Activated B cell treated with CpG ODN at 0.5 μM for 24 hours (primary cell): ENCODE measurements around the gene IARS2. TPM values are rescaled to one million over a fixed set of nuclear protein-coding genes. Genes with fewer than 3 reads are reported as not detected.

Experiments
- ATAC-seq: fragments of 200-7000 bp; cut with Tn5 transposase; one replicate; pipeline ENCODE4 v1.10.0; 2021; ENCODE audit warnings: low read depth, mild to moderate bottlenecking, moderate library complexity
- CTCF ChIA-PET: fragments of 350-600 bp; sonication (Branson Sonifier 250); formaldehyde crosslinking; loops from one replicate; lab custom pipeline; 2021; ENCODE audit warnings: antibody characterized with exemption; lab: Charles Lee
- POLR2A ChIA-PET: fragments of 350-600 bp; sonication (Branson Sonifier 250); formaldehyde crosslinking; loops from one replicate; lab custom pipeline; 2021; ENCODE audit warnings: antibody characterized with exemption; lab: Charles Lee
- DNase-seq: peaks from one replicate; pipeline ENCODE4 v3.0.0; 2022
- H3K27ac Mint-ChIP-seq: one replicate; pipeline ENCODE4 v1.8.0; 2020; ENCODE audit warnings: mixed read lengths
- H3K27me3 Mint-ChIP-seq: one replicate; pipeline ENCODE4 v1.8.0; 2021; ENCODE audit warnings: mixed read lengths
- H3K36me3 Mint-ChIP-seq: one replicate; pipeline ENCODE4 v1.8.0; 2021; ENCODE audit warnings: low read depth, mixed read lengths
- H3K4me1 Mint-ChIP-seq: one replicate; pipeline ENCODE4 v1.8.0; 2021; ENCODE audit warnings: mixed read lengths
- H3K4me3 Mint-ChIP-seq: one replicate; pipeline ENCODE4 v1.8.0; 2020; ENCODE audit warnings: mild to moderate bottlenecking, mixed read lengths
- H3K9me3 Mint-ChIP-seq: one replicate; pipeline ENCODE4 v1.8.0; 2020; ENCODE audit warnings: mixed read lengths
- CTCF ChIP-seq: fragments of 200-600 bp; IDR thresholded peaks from one replicate; pipeline ENCODE4 v1.8.0; 2022; ENCODE audit warnings: antibody characterized with exemption, mild to moderate bottlenecking
- intact Hi-C: fragments of 100-400 bp; cut with micrococcal nuclease; formaldehyde crosslinking; loops from one replicate; pipeline ENCODE4 v1.15.1; 2024
- total RNA-seq: library from RNA; stranded (reverse); gene quantifications from 2 replicates; pipeline ENCODE4 v1.2.3, GENCODE V29; 2022

Gene IARS2
- total RNA-seq: 39.8 and 41.9 TPM in 2 replicates

- Mint-ChIP-seq H3K27ac (peak within 1 kb of the TSS; percentile 53), H3K36me3 (peaks cover 25% of the 10 kb centered on the region), H3K9me3 (no peaks in the 10 kb centered on the region), H3K4me1 (peaks cover 30% of the 10 kb centered on the region), H3K4me3 (peak within 1 kb of the TSS; percentile 84), H3K27me3 (no peaks in the 10 kb centered on the region)
- no peak for TF ChIP-seq CTCF
- intact Hi-C loops: loop anchor here (1.0 to 5.0 kb wide), 6 partner anchors 8 to 1809 kb away; partner anchors contain the start of genes C1orf115, EPRS1, RAB3GAP2 and RRP15
- ChIA-PET CTCF (no interaction called here), POLR2A (interaction anchor here (0.6 to 1.8 kb wide), 2 partner anchors 48 to 681 kb away, joined by 3 to 7 read pairs; partner anchors contain the start of gene EPRS1)
- DNase-seq (peak; percentile 85), ATAC-seq (peak; percentile 77)
Observed at GRCh38 chr1:220094016-220094911, at the start of gene IARS2. IARS2 (plus strand) TSS chr1:220094132; CDS start chr1:220094217, 85 bp downstream.

GRCh38 chr1:220044678-220045355 is 49.1 kb upstream of the IARS2 start:
- intact Hi-C loops: loop anchor here (10.0 kb wide), 1 partner anchor 1760 kb away; the partner anchor contains the start of gene RRP15
- ChIA-PET CTCF (no interaction called here), POLR2A (interaction anchor here (0.7 kb wide), 1 partner anchor 207 kb away, joined by 3 read pairs; no protein-coding TSS in a partner anchor)
- Mint-ChIP-seq H3K27ac (peak overlapping the region; percentile 93), H3K4me1 (peaks cover 26% of the 10 kb centered on the region), H3K4me3 (peak overlapping the region; percentile 97), H3K36me3 (peaks cover 31% of the 10 kb centered on the region), H3K9me3 (no peaks in the 10 kb centered on the region), H3K27me3 (no peaks in the 10 kb centered on the region)
- no peak for TF ChIP-seq CTCF
- ATAC-seq (no peak), DNase-seq (no peak)

- no peaks in the 10 kb centered on the region for H3K27me3 Mint-ChIP-seq
- intact Hi-C loops: loop anchor here (1.0 to 10.0 kb wide), 4 partner anchors 44 to 1761 kb away; partner anchors contain the start of genes BPNT1, IARS2, RAB3GAP2 and RRP15
- no peaks in the 10 kb centered on the region for H3K9me3 Mint-ChIP-seq
- peak overlapping the region; percentile 97 for H3K4me3 Mint-ChIP-seq
- POLR2A ChIA-PET: interaction anchor here (0.9 to 1.7 kb wide), 2 partner anchors 44 to 49 kb away, joined by 7 to 9 read pairs; partner anchors contain the start of genes BPNT1 and IARS2
- CTCF ChIA-PET: no interaction called here
- H3K36me3 Mint-ChIP-seq: peaks cover 26% of the 10 kb centered on the region
- H3K4me1 Mint-ChIP-seq: peaks cover 26% of the 10 kb centered on the region
- no peak for TF ChIP-seq CTCF
- ATAC-seq (no peak), DNase-seq (no peak)
- peak overlapping the region; percentile 93 for H3K27ac Mint-ChIP-seq
Observed at GRCh38 chr1:220045356-220046051, 48.4 kb upstream of the IARS2 start.

- TF ChIP-seq CTCF: peak; percentile 21
- CTCF ChIA-PET: no interaction called here
- H3K36me3 Mint-ChIP-seq: peaks cover 22% of the 10 kb centered on the region
Observed at GRCh38 chr1:220046052-220046930, 47.6 kb upstream of the IARS2 start, which contains the start of gene EPRS1. EPRS1 (minus strand) TSS chr1:220046505; CDS start chr1:220046388, 117 bp downstream.

More at GRCh38 chr1:220046052-220046930, 47.6 kb upstream of the IARS2 start, which contains the start of gene EPRS1:
- H3K4me3 Mint-ChIP-seq: peak within 1 kb of the TSS; percentile 97
- H3K27ac Mint-ChIP-seq: peak within 1 kb of the TSS; percentile 93
- ATAC-seq (peak; percentile 99), DNase-seq (peak; percentile 89)
- intact Hi-C loops: loop anchor here (1.0 to 10.0 kb wide), 4 partner anchors 43 to 1761 kb away; partner anchors contain the start of genes BPNT1, IARS2, RAB3GAP2 and RRP15
- no peaks in the 10 kb centered on the region for H3K9me3 Mint-ChIP-seq
- POLR2A ChIA-PET: interaction anchor here (0.7 to 1.7 kb wide), 3 partner anchors 44 to 96 kb away, joined by 3 to 9 read pairs (median 7); partner anchors contain the start of genes BPNT1 and IARS2
- H3K27me3 Mint-ChIP-seq: no peaks in the 10 kb centered on the region
- peaks cover 26% of the 10 kb centered on the region for H3K4me1 Mint-ChIP-seq
